ENCODE measurements around the gene SASH1.

GRCh38 chr6:148447521-148448230, 105.0 kb downstream of the SASH1 start:
- no peak for TF ChIP-seq CTCF (IDR thresholded peaks at IDR 0.05; ENCODE audit: insufficient read depth, low read depth, low read length)
- TF ChIP-seq EZH2 (IDR thresholded peaks at IDR 0.05; ENCODE audit: insufficient read depth, low read length) = no peak

All from astrocyte (in vitro differentiated cells and primary cell).